Ovary (tissue), 9 donors: ENCODE data around the gene PLA2G4D. TPM values are rescaled to one million over a fixed set of nuclear protein-coding genes. Genes with fewer than 3 reads are reported as not detected.

Experiments used
- DNase-seq, 5 donors: peaks; one replicate each; pipeline ENCODE4 v3.0.0-alpha.2; 2019 to 2020
- H3K27ac ChIP-seq, 2 donors: fragments of 200-600 bp; one replicate each; pipeline versions ENCODE4 v1.5.1 to v1.8.0; 2019 to 2022
- H3K27me3 ChIP-seq: fragments of 200-600 bp; one replicate; pipeline ENCODE4 v1.8.0; 2022
- H3K36me3 ChIP-seq: fragments of 200-600 bp; sonication (generic); one replicate; pipeline ENCODE4 v1.5.1; 2019
- H3K4me1 ChIP-seq: one replicate; pipeline ENCODE4 v1.8.1; 2013; ENCODE audit warnings: mild to moderate bottlenecking, moderate library complexity; ENCODE audit not compliant: insufficient read depth
- H3K4me3 ChIP-seq: fragments of 200-600 bp; sonication (generic); one replicate; pipeline ENCODE4 v1.5.1; 2017
- H3K9me3 ChIP-seq, 2 donors: fragments of 200-600 bp in 1 of 2; sonication (generic) in 1 of 2; one replicate each; pipeline versions ENCODE4 v1.5.1 to v1.8.1; 2013 to 2019; ENCODE audit warnings: mild to moderate bottlenecking in 1 of 2, moderate library complexity in 1 of 2
- EP300 ChIP-seq: sonication (generic); formaldehyde crosslinking; IDR thresholded peaks from one replicate; pipeline ENCODE4 v1.6.1; 2017; ENCODE audit warnings: antibody characterized with exemption
- POLR2A ChIP-seq: fragments of 450-650 bp; IDR thresholded peaks from one replicate; pipeline ENCODE4 v1.6.1; 2017; ENCODE audit warnings: antibody characterized with exemption, mild to moderate bottlenecking, moderate library complexity
- WGBS, 3 donors: extraction: QIAGEN DNeasy Blood & Tissue Kit in 1 of 3; methylation state at CpG; one replicate each; pipeline versions ENCODE4 v1.1.5 to v1.1.7; 2013 to 2017; 5-methylcytosine and 5-hydroxymethylcytosine counted together
- intact Hi-C, 4 donors: fragments of 100-400 bp; cut with DNase I; formaldehyde crosslinking; loops; one replicate each; pipeline versions ENCODE4 v1.11.0 to v1.15.1; 2022 to 2023
- polyA plus RNA-seq, 2 donors: library from polyadenylated mRNA; stranded (reverse); fragments of 200-250 nt in 1 of 2; fragments of 350-450 nt in 1 of 2; fragmentation: Illumina TruSeq in 1 of 2; extraction: RNeasy Lipid Tissue Mini Kit (QIAGEN cat#74804) in 1 of 2; gene quantifications; one replicate each; pipeline ENCODE4 v1.2.3, GENCODE V29; 2013 to 2014
- total RNA-seq, 7 donors: library from RNA; depleted of rRNA in 2 of 7; stranded (reverse); fragments of >200 nt in 2 of 7; fragmentation: NEBNext Ultra II Directional in 3 of 7; extraction: Animal tissue kit (Norgen Biotek cat#: 25700) in 3 of 7; gene quantifications; one replicate each; pipeline versions ENCODE4 v1.1.0 to v1.2.4, GENCODE V29; 2016 to 2023
- TF ChIP-seq, protein P1 (sequence below), 3 donors: fragments of 450-650 bp in 2 of 3; fragments of 200-600 bp in 1 of 3; IDR thresholded peaks; one replicate each; pipeline versions ENCODE4 v1.5.1 to v1.8.0; 2016 to 2022; ENCODE audit warnings: antibody characterized with exemption in 3 of 3, mild to moderate bottlenecking in 1 of 3
- donor health status: DM: no; HTN: no; CAD: no; lungs with moderate emphysema.
- donor health status: DM: no; HTN: no; CAD: no.
- donor health status: Bipolar disorder and iron deficiency.
- donor health status: DM: yes; HTN: yes; CAD: no.
- donor health status: DM: no; HTN: no; CAD: no.
- donor health status: DM: yes; HTN: yes; CAD: no.

PLA2G4D gene
- total and polyA plus RNA-seq, 9 donors: 0.11 to 0.12 TPM; not detected in 7

DNA sequence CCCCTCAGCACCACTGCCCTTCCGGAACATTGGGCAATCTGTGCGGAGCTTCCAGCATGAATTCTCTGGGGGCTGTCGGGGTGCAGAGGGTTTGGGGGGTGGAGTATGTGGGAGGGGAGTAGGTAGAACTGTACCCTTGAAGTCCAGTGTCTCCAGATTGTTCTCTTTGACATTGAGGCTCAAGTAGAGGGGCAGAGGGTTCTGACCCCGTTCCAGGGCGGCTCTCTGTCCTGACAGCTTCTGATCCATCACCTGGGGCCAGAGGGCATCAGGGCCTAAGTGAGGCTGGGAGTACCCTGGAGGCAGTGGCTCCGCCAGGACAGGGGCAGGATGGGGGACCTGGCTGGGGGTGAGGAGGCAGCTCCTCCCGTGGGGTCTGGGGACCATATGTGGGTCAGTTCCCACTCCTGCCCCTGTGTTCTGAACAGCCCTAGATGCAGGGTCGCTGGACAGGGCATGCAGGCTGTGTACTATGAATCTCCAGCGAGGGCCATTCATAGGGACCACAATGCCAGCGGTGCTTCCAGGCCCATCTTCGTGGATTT lies 22.1 kb downstream of the PLA2G4D start:
- TF ChIP-seq POLR2A (no peak), EP300 (no peak)
- TF ChIP-seq, protein P1, sequence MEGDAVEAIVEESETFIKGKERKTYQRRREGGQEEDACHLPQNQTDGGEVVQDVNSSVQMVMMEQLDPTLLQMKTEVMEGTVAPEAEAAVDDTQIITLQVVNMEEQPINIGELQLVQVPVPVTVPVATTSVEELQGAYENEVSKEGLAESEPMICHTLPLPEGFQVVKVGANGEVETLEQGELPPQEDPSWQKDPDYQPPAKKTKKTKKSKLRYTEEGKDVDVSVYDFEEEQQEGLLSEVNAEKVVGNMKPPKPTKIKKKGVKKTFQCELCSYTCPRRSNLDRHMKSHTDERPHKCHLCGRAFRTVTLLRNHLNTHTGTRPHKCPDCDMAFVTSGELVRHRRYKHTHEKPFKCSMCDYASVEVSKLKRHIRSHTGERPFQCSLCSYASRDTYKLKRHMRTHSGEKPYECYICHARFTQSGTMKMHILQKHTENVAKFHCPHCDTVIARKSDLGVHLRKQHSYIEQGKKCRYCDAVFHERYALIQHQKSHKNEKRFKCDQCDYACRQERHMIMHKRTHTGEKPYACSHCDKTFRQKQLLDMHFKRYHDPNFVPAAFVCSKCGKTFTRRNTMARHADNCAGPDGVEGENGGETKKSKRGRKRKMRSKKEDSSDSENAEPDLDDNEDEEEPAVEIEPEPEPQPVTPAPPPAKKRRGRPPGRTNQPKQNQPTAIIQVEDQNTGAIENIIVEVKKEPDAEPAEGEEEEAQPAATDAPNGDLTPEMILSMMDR (IDR thresholded peaks at IDR 0.05): no peak
- 72 to 82% (median 78%) methylated on average over 11 of the region's 11 CpGs for WGBS, 3 donors
- intact Hi-C loops: no loop called here
- Histone ChIP-seq H3K27ac (no peak overlapping the region), H3K4me3 (no peak overlapping the region), H3K27me3 (no peaks in the 10 kb centered on the region), H3K4me1 (no peaks in the 10 kb centered on the region), H3K36me3 (no peaks in the 10 kb centered on the region), H3K9me3 (no peaks in the 10 kb centered on the region)
- no peak for DNase-seq

DNA sequence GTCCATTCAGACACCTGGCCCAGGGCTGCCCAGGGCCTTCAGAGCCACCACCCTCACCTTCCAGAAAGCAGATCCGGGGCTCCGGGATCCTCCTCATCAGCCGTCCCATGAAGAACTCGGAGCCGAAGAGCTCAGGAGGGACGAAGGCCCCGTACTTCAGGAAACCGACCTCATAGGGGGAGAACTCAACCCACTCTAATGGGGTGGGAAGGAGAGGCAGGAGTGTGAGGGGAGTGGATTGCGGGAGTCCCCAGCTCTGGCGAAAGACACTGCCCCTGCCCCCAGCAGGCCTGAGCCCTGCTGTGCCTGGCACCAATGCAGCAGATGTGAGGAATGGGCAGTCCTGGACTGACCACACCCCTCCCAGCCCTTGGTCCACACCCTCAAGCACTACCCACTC lies 22.6 kb downstream of the PLA2G4D start:
- Histone ChIP-seq H3K36me3 (no peaks in the 10 kb centered on the region), H3K27me3 (no peaks in the 10 kb centered on the region), H3K27ac (no peak overlapping the region), H3K9me3 (no peaks in the 10 kb centered on the region), H3K4me1 (no peaks in the 10 kb centered on the region), H3K4me3 (no peak overlapping the region)
- TF ChIP-seq EP300 (no peak), POLR2A (no peak)
- TF ChIP-seq, protein P1 (IDR thresholded peaks at IDR 0.05): no peak
- intact Hi-C loops: no loop called here
- DNase-seq: no peak
- WGBS, 3 donors: 87 to 92% (median 89%) methylated on average over 10 of the region's 10 CpGs

DNA sequence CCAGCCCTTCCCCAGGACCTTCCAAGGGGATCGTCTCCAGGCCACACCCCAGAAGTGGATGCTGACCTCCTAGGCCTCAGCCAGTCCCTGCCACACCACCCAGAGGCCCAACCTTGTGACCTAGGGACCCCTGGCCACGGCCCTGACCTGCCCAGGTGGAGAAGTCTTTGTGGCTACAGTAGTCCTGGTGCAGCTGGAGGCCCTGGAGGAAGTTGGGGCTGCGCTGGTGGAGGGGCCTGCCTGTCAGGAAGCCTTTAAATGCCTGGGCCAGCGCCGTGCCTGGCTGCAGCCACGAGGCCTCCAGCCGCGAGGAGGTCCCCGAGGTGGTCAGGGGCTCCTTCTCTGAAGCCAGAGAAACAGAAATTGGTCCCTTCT lies 23.4 kb downstream of the PLA2G4D start:
- TF ChIP-seq EP300 (no peak), POLR2A (no peak)
- TF ChIP-seq, protein P1 (IDR thresholded peaks at IDR 0.05): no peak

DNA sequence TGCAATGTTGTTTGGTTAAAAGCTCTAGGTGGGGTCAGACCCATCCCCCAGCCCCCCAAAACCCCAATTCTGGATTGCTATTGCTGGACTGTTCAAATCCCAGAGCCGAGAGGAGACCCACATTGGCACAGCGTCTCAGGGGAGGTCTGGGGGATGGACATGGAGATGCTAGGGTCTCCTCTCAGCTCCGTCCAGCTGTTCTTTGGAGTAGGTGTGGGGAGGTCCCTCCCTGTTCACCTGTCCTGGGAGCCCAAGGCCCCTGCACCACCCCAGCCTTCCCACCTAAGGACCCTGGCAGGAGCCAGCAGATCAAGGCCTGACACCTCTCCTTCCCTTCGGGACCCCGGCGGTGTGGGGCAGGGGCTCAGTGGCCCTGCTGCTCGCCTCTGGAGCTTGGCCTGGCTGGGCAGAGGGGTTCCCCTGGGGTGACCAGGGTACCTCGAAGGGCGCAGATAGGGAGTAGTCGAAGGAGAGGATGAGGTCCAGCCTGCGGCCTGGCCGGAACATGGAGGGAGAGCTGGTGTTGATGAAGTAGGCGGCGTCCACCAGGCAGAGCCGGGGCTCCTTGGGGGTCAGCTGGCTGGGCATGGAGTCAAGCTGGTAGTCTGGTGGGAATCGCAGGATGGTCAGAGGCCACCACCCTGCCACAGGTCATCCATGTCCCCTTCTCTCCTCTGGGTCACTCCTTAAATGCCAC lies 23.9 kb downstream of the PLA2G4D start:
- Histone ChIP-seq H3K9me3 (no peaks in the 10 kb centered on the region), H3K4me1 (no peaks in the 10 kb centered on the region), H3K4me3 (no peak overlapping the region), H3K27me3 (no peaks in the 10 kb centered on the region), H3K36me3 (no peaks in the 10 kb centered on the region), H3K27ac (no peak overlapping the region)
- 87 to 91% (median 88%) methylated on average over 15 to 16 of the region's 16 CpGs for WGBS, 3 donors
- TF ChIP-seq POLR2A: no peak
- no peak for TF ChIP-seq EP300
- TF ChIP-seq, protein P1 (IDR thresholded peaks at IDR 0.05): no peak
- DNase-seq: no peak
- intact Hi-C loops: no loop called here

More for the DNA sequence above, 23.4 kb downstream of the PLA2G4D start:
- Histone ChIP-seq H3K36me3 (no peaks in the 10 kb centered on the region), H3K27ac (no peak overlapping the region), H3K4me3 (no peak overlapping the region), H3K4me1 (no peaks in the 10 kb centered on the region), H3K9me3 (no peaks in the 10 kb centered on the region), H3K27me3 (no peaks in the 10 kb centered on the region)
- DNase-seq: no peak
- intact Hi-C loops: no loop called here
- 71 to 87% (median 85%) methylated on average over 8 to 9 of the region's 9 CpGs for WGBS, 3 donors
